Caco-2 (cell line): ENCODE measurements around the gene PALM. TPM values are rescaled to one million over a fixed set of nuclear protein-coding genes. Genes with fewer than 3 reads are reported as not detected.

Experiments
- BruUV-seq: library from RNA; stranded (reverse); fragments of 400-500 nt; replicated peaks from 2 replicates; lab custom pipeline; 2021; lab: Mats Ljungman, UMichigan
- CTCF ChIA-PET: fragments of 300-600 bp; sonication (Branson Sonifier 250); formaldehyde crosslinking; loops from one replicate; lab custom pipeline; 2022; ENCODE audit warnings: antibody characterized with exemption; lab: Charles Lee
- POLR2A ChIA-PET: fragments of 300-600 bp; sonication (Branson Sonifier 250); formaldehyde crosslinking; loops from one replicate; lab custom pipeline; 2022; ENCODE audit warnings: antibody characterized with exemption; lab: Charles Lee
- DNase-seq, 2 experiments: peaks; one replicate each; pipeline versions ENCODE4 v3.0.0 to v3.0.0-alpha.2; 2020 to 2022
- H3K27me3 ChIP-seq: replicated peaks from 2 replicates; pipeline ENCODE4 v1.6.0; 2011; ENCODE audit warnings: low read length; ENCODE audit not compliant: control insufficient read depth, insufficient read depth
- H3K36me3 ChIP-seq: 2 replicates; pipeline ENCODE4 v1.5.1; 2011; ENCODE audit warnings: low read length; ENCODE audit not compliant: control insufficient read depth, insufficient read depth
- H3K4me1 ChIP-seq: fragments of 250-450 bp; sonication (Bioruptor Pico); 2 replicates; pipeline ENCODE4 v1.5.1; 2020; ENCODE audit warnings: mild to moderate bottlenecking
- H3K4me3 ChIP-seq: 2 replicates; pipeline ENCODE4 v1.5.1; 2011; ENCODE audit warnings: low read depth, mild to moderate bottlenecking, control low read depth, low read length
- H3K9me3 ChIP-seq: fragments of 250-450 bp; sonication (Bioruptor Pico); 2 replicates; pipeline ENCODE4 v1.5.1; 2020; ENCODE audit warnings: mild to moderate bottlenecking, moderate library complexity
- H3K27ac Mint-ChIP-seq: one replicate; pipeline ENCODE4 v1.8.0; 2022; ENCODE audit warnings: mixed read lengths; ENCODE audit not compliant: unreplicated experiment
- H3K27me3 Mint-ChIP-seq: one replicate; pipeline ENCODE4 v1.8.0; 2022; ENCODE audit warnings: mixed read lengths; ENCODE audit not compliant: insufficient read depth, unreplicated experiment
- H3K36me3 Mint-ChIP-seq: one replicate; pipeline ENCODE4 v1.8.0; 2022; ENCODE audit warnings: mild to moderate bottlenecking, mixed read lengths; ENCODE audit not compliant: insufficient read depth, unreplicated experiment
- H3K4me1 Mint-ChIP-seq: one replicate; pipeline ENCODE4 v1.8.0; 2022; ENCODE audit warnings: low read depth, mixed read lengths; ENCODE audit not compliant: unreplicated experiment
- H3K4me3 Mint-ChIP-seq: one replicate; pipeline ENCODE4 v1.8.0; 2022; ENCODE audit warnings: mild to moderate bottlenecking, moderate library complexity, mixed read lengths; ENCODE audit not compliant: unreplicated experiment
- H3K9me3 Mint-ChIP-seq: one replicate; pipeline ENCODE4 v1.8.0; 2022; ENCODE audit warnings: mixed read lengths; ENCODE audit not compliant: unreplicated experiment
- intact Hi-C: fragments of 100-400 bp; cut with micrococcal nuclease; formaldehyde crosslinking; loops from one replicate; pipeline ENCODE4 v1.10.0; 2022; ENCODE audit not compliant: unreplicated experiment
- total RNA-seq: library from RNA; stranded (reverse); gene quantifications from 2 replicates; pipeline ENCODE4 v1.2.3, GENCODE V29; 2022
- TF ChIP-seq, protein P1 (sequence below), 2 experiments: fragments of 200-600 bp in 1 of 2; IDR thresholded peaks; 1 replicate in 1 of 2; 2 replicates in 1 of 2; pipeline versions ENCODE4 v1.5.1 to v1.8.0; 2011 to 2022; ENCODE audit warnings: antibody characterized with exemption in 1 of 2, control low read depth in 1 of 2, inconsistent platforms in 1 of 2, low read depth in 1 of 2, low read length in 1 of 2, mild to moderate bottlenecking in 1 of 2, moderate library complexity in 1 of 2; ENCODE audit not compliant: insufficient read depth in 1 of 2, severe bottlenecking in 1 of 2, unreplicated experiment in 1 of 2

PALM gene
- total RNA-seq, 1 experiment from 2014 or later: 16.1 TPM

GRCh38 chr19:754530-754929, 45.8 kb downstream of the PALM start:
- no peaks in the 10 kb centered on the region for H3K9me3 ChIP-seq

GRCh38 chr19:755063-755462, 46.3 kb downstream of the PALM start:
- no peak for DNase-seq
- Histone ChIP-seq H3K27me3 (no peaks in the 10 kb centered on the region), H3K36me3 (peaks cover 16% of the 10 kb centered on the region), H3K4me1 (peaks cover 28% of the 10 kb centered on the region), H3K9me3 (no peaks in the 10 kb centered on the region), H3K4me3 (no peak overlapping the region)
- TF ChIP-seq, protein P1, sequence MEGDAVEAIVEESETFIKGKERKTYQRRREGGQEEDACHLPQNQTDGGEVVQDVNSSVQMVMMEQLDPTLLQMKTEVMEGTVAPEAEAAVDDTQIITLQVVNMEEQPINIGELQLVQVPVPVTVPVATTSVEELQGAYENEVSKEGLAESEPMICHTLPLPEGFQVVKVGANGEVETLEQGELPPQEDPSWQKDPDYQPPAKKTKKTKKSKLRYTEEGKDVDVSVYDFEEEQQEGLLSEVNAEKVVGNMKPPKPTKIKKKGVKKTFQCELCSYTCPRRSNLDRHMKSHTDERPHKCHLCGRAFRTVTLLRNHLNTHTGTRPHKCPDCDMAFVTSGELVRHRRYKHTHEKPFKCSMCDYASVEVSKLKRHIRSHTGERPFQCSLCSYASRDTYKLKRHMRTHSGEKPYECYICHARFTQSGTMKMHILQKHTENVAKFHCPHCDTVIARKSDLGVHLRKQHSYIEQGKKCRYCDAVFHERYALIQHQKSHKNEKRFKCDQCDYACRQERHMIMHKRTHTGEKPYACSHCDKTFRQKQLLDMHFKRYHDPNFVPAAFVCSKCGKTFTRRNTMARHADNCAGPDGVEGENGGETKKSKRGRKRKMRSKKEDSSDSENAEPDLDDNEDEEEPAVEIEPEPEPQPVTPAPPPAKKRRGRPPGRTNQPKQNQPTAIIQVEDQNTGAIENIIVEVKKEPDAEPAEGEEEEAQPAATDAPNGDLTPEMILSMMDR (IDR thresholded peaks at IDR 0.05; ENCODE audit: insufficient read depth in 1 of 2, low read depth in 1 of 2, low read length in 1 of 2, severe bottlenecking in 1 of 2, unreplicated experiment in 1 of 2): no peak
- H3K4me3 Mint-ChIP-seq: no peak overlapping the region
- ChIA-PET CTCF (no interaction called here), POLR2A (no interaction called here)
- no peaks in the 10 kb centered on the region for H3K9me3 Mint-ChIP-seq
- no peak overlapping the region for H3K27ac Mint-ChIP-seq
- H3K4me1 Mint-ChIP-seq: no peaks in the 10 kb centered on the region
- intact Hi-C loops: no loop called here
- H3K27me3 Mint-ChIP-seq: no peaks in the 10 kb centered on the region
- no TSS peak for BruUV-seq
- peaks cover 83% of the 10 kb centered on the region for H3K36me3 Mint-ChIP-seq

More at GRCh38 chr19:754530-754929, 45.8 kb downstream of the PALM start:
- TF ChIP-seq, protein P1 (IDR thresholded peaks at IDR 0.05; ENCODE audit: insufficient read depth in 1 of 2, low read depth in 1 of 2, low read length in 1 of 2, severe bottlenecking in 1 of 2, unreplicated experiment in 1 of 2): no peak
- no peaks in the 10 kb centered on the region for H3K27me3 ChIP-seq
- no peak overlapping the region for H3K4me3 ChIP-seq
- no peak for DNase-seq
- H3K36me3 ChIP-seq: peaks cover 13% of the 10 kb centered on the region
- intact Hi-C loops: loop anchor here (5.0 kb wide), 1 partner anchor 92 kb away; the partner anchor contains the start of gene RNF126
- H3K27me3 Mint-ChIP-seq: no peaks in the 10 kb centered on the region
- H3K4me3 Mint-ChIP-seq: no peak overlapping the region
- H3K9me3 Mint-ChIP-seq: no peaks in the 10 kb centered on the region
- peak overlapping the region; percentile 97 for H3K27ac Mint-ChIP-seq
- POLR2A ChIA-PET: no interaction called here
- no TSS peak for BruUV-seq
- H3K36me3 Mint-ChIP-seq: peaks cover 77% of the 10 kb centered on the region
- H3K4me1 ChIP-seq: peaks cover 28% of the 10 kb centered on the region
- no peaks in the 10 kb centered on the region for H3K4me1 Mint-ChIP-seq
- CTCF ChIA-PET: no interaction called here

DNA sequence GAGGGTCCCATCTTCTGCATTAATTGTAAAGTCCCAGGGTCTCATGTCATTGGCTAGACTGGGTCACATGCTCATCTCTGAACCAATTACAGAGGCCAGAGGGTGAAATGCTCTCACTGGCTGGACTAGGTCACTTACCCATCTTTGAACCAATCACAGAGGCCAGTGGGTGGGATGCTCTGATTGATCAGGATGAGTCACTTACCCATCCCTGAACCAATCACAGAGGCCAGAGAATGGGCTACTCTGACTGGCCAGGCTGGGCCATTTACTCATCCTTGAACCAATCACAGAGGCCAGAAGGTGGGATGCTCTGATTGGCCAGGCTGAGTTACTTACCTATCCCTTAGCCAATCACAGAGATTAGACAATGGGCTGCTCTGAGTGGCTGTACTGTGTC, 47.5 kb downstream of the PALM start:
- Mint-ChIP-seq H3K36me3 (peaks cover 80% of the 10 kb centered on the region), H3K4me1 (no peaks in the 10 kb centered on the region), H3K27ac (peak overlapping the region; percentile 29), H3K9me3 (no peaks in the 10 kb centered on the region), H3K4me3 (no peak overlapping the region), H3K27me3 (no peaks in the 10 kb centered on the region)
- peak; percentile 36 to 62 for DNase-seq
- H3K36me3 ChIP-seq: peaks cover 17% of the 10 kb centered on the region
- ChIA-PET CTCF (no interaction called here), POLR2A (no interaction called here)
- H3K4me3 ChIP-seq: no peak overlapping the region
- intact Hi-C loops: no loop called here
- H3K27me3 ChIP-seq: no peaks in the 10 kb centered on the region
- TF ChIP-seq, protein P1 (IDR thresholded peaks at IDR 0.05; ENCODE audit: insufficient read depth in 1 of 2, low read depth in 1 of 2, low read length in 1 of 2, severe bottlenecking in 1 of 2, unreplicated experiment in 1 of 2): no peak
- peaks cover 22% of the 10 kb centered on the region for H3K4me1 ChIP-seq
- no TSS peak for BruUV-seq
- no peaks in the 10 kb centered on the region for H3K9me3 ChIP-seq
